ENCODE measurements around the gene MAPK12.

MAPK12 gene

GRCh38 chr22:50269573-50269969 is 8.1 kb upstream of the MAPK12 start:
- H3K27ac ChIP-seq, result peak overlapping the region; percentile 67
- TF ChIP-seq CTCF (conservative IDR thresholded peaks at IDR 0.05), result no peak
- TF ChIP-seq ZFX (IDR thresholded peaks at IDR 0.05), result no peak

GRCh38 chr22:50268655-50269113 is 7.2 kb upstream of the MAPK12 start:
- TF ChIP-seq ZFX (IDR thresholded peaks at IDR 0.05), result no peak
- no peak for TF ChIP-seq CTCF (conservative IDR thresholded peaks at IDR 0.05)
- H3K27ac ChIP-seq, result peak overlapping the region; percentile 67

GRCh38 chr22:50267591-50268390 is 6.3 kb upstream of the MAPK12 start:
- peak overlapping the region; percentile 67 for H3K27ac ChIP-seq
- TF ChIP-seq ZFX (IDR thresholded peaks at IDR 0.05), result no peak
- peak; percentile 57 for TF ChIP-seq CTCF (conservative IDR thresholded peaks at IDR 0.05)

- peak overlapping the region; percentile 67 for H3K27ac ChIP-seq
- TF ChIP-seq CTCF (conservative IDR thresholded peaks at IDR 0.05) (no peak), ZFX (IDR thresholded peaks at IDR 0.05) (no peak)
Observed at GRCh38 chr22:50266994-50267393, 5.5 kb upstream of the MAPK12 start.

- no peak overlapping the region for H3K27ac ChIP-seq
Observed at GRCh38 chr22:50264946-50265669, 3.6 kb upstream of the MAPK12 start.

GRCh38 chr22:50264104-50264745 is 2.7 kb upstream of the MAPK12 start:
- no peak for TF ChIP-seq ZFX (IDR thresholded peaks at IDR 0.05)
- no peak for TF ChIP-seq CTCF (conservative IDR thresholded peaks at IDR 0.05)
- H3K27ac ChIP-seq, result no peak overlapping the region

More at GRCh38 chr22:50264946-50265669, 3.6 kb upstream of the MAPK12 start:
- TF ChIP-seq ZFX (IDR thresholded peaks at IDR 0.05), result no peak
- TF ChIP-seq CTCF (conservative IDR thresholded peaks at IDR 0.05), result no peak
